Measurements from ENCODE around the gene HLA-DQA1. TPM values are rescaled to one million over a fixed set of nuclear protein-coding genes. Genes with fewer than 3 reads are reported as not detected.

The HLA-DQA1 gene
- total and polyA plus RNA-seq, 10 of the 15 experiments (the other 5 are each of a cell fraction or from before 2014, with no cell fraction given), result 289 to 1,769 (median 460) TPM

- RAD21 ChIA-PET (ENCODE audit: unreplicated experiment), result interaction anchor here (1.4 kb wide), 1 partner anchor 33 kb away, joined by 5 read pairs; no protein-coding TSS in a partner anchor
- no peak for ATAC-seq
- peak overlapping the region; percentile 16; the same call in 1 of the 2 replicates for H2AFZ ChIP-seq (ENCODE audit: control insufficient read depth, low read depth, low read length)
- 56% methylated on average over 3 of the region's 3 CpGs for WGBS (ENCODE audit: insufficient coverage, insufficient replicate concordance, low lambda C conversion rate, missing lambda C conversion rate)
- no peaks in the 10 kb centered on the region for H4K20me1 ChIP-seq (ENCODE audit: control insufficient read depth, insufficient read depth)
- no peaks in the 10 kb centered on the region for H3K36me3 ChIP-seq (ENCODE audit: control insufficient read depth in 2 of 2, insufficient read depth in 2 of 2, low read length in 1 of 2)
- in situ Hi-C loops (cut with MboI) (loop anchor here (25.0 kb wide), 1 partner anchor 1040 kb away; the partner anchor contains the start of gene LTA), intact Hi-C loops (cut with micrococcal nuclease; ENCODE audit: unreplicated experiment) (loop anchor here (5.0 to 10.0 kb wide), 2 partner anchors 35 to 252 kb away; partner anchors contain the start of genes HLA-DQA1, PSMB9 and TAP1)
- H3K27me3 ChIP-seq (replicated peaks in 1 of 2; ENCODE audit: control insufficient read depth in 2 of 2, insufficient read depth in 2 of 2, low read length in 1 of 2), result no peaks in the 10 kb centered on the region
- DNase-seq (ENCODE audit: low read depth, low spot score), result no peak
- no peaks in the 10 kb centered on the region; the same call in 1 of the 2 replicates for H3K4me1 ChIP-seq (ENCODE audit: control insufficient read depth, insufficient read depth, low read length)
- peaks cover 8% of the 10 kb centered on the region for H3K79me2 ChIP-seq (ENCODE audit: control insufficient read depth, insufficient read depth, low read length)
- TF ChIP-seq YY1 (IDR thresholded peaks at IDR 0.05; ENCODE audit: low read depth, low read length) (0 out of 2 replicates have a peak, but pooled peaks have one; percentile 33), RBBP5 (conservative IDR thresholded peaks at IDR 0.05) (no peak)
- no peak overlapping the region for H3K9ac ChIP-seq (ENCODE audit: control insufficient read depth, insufficient read depth, low read length)
- H3K4me2 ChIP-seq (ENCODE audit: control insufficient read depth, insufficient read depth), result no peak overlapping the region
- no peak for FAIRE-seq
- no peak overlapping the region for H3K4me3 ChIP-seq
- SMC1A ChIA-PET (ENCODE audit: uncharacterized antibody, unreplicated experiment), result interaction anchor here (0.6 to 3.1 kb wide), 6 partner anchors 7 to 163 kb away, joined by 3 to 23 read pairs (median 7); partner anchors contain the start of genes HLA-DQA1, HLA-DRA and HLA-DRB1
- H3K9me3 ChIP-seq (replicated peaks; ENCODE audit: control insufficient read depth, insufficient read depth, low read length), result peaks cover 1% of the 10 kb centered on the region; the same call in 1 of the 3 replicates
- no TSS peak for BruUV-seq (replicated peaks)
- CTCF ChIA-PET, result interaction anchor here (0.8 to 1.0 kb wide), 2 partner anchors 23 to 170 kb away, joined by 3 read pairs; no protein-coding TSS in a partner anchor
- POLR2A ChIA-PET, result interaction anchor here (0.7 to 4.8 kb wide), 10 partner anchors 10 to 340 kb away, joined by 3 to 34 read pairs (median 5); partner anchors contain the start of genes HLA-DQA1, HLA-DRA and HLA-DRB1
- H3K27ac ChIP-seq (ENCODE audit: control insufficient read depth, insufficient read depth), result peak overlapping the region; percentile 64
Observed at GRCh38 chr6:32602383-32602782, 34.8 kb upstream of the HLA-DQA1 start.

GRCh38 chr6:32603222-32603621, 34.0 kb upstream of the HLA-DQA1 start:
- intact Hi-C loops (cut with micrococcal nuclease; ENCODE audit: unreplicated experiment) (loop anchor here (5.0 to 10.0 kb wide), 2 partner anchors 34 to 252 kb away; partner anchors contain the start of genes HLA-DQA1, PSMB9 and TAP1), in situ Hi-C loops (cut with MboI) (loop anchor here (25.0 kb wide), 1 partner anchor 1041 kb away; the partner anchor contains the start of gene LTA)
- TF ChIP-seq SRF (IDR thresholded peaks at IDR 0.05; ENCODE audit: low read depth in 2 of 2, low read length in 2 of 2) (no peak), JUND (IDR thresholded peaks at IDR 0.05; ENCODE audit: low read depth, low read length) (no peak), FOXM1 (IDR thresholded peaks at IDR 0.05; ENCODE audit: low read depth, low read length) (no peak), MLLT1 (IDR thresholded peaks at IDR 0.05) (0 out of 2 replicates have a peak, but pooled peaks have one; percentile 20), MYC (IDR thresholded peaks at IDR 0.05; ENCODE audit: insufficient read depth, insufficient read length, insufficient replicate concordance, low read length, severe bottlenecking) (no peak), KDM1A (IDR thresholded peaks at IDR 0.05; ENCODE audit: borderline replicate concordance) (no peak)
- ChIA-PET RAD21 (ENCODE audit: unreplicated experiment) (no interaction called here), SMC1A (ENCODE audit: uncharacterized antibody, unreplicated experiment) (interaction anchor here (1.5 to 3.1 kb wide), 4 partner anchors 12 to 164 kb away, joined by 4 to 23 read pairs (median 8); partner anchors contain the start of genes HLA-DQA1, HLA-DRA and HLA-DRB1), POLR2A (interaction anchor here (0.7 to 4.8 kb wide), 8 partner anchors 9 to 1989 kb away, joined by 3 to 34 read pairs (median 5); partner anchors contain the start of gene HLA-DRB1), CTCF (no interaction called here)
- peaks cover 6% of the 10 kb centered on the region for H3K4me1 ChIP-seq (ENCODE audit: control insufficient read depth, insufficient read depth, low read length)
- H3K9ac ChIP-seq (ENCODE audit: control insufficient read depth, insufficient read depth, low read length), result no peak overlapping the region
- no peak overlapping the region for H3K4me2 ChIP-seq (ENCODE audit: control insufficient read depth, insufficient read depth)
- ATAC-seq (no peak), FAIRE-seq (no peak), DNase-seq (ENCODE audit: low read depth, low spot score) (no peak)
- no peaks in the 10 kb centered on the region for H3K36me3 ChIP-seq (ENCODE audit: control insufficient read depth in 2 of 2, insufficient read depth in 2 of 2, low read length in 1 of 2)
- peaks cover 1% of the 10 kb centered on the region; the same call in 1 of the 3 replicates for H3K9me3 ChIP-seq (replicated peaks; ENCODE audit: control insufficient read depth, insufficient read depth, low read length)
- BruUV-seq (replicated peaks), result no TSS peak
- no peak overlapping the region for H2AFZ ChIP-seq (ENCODE audit: control insufficient read depth, low read depth, low read length)
- H3K4me3 ChIP-seq, result no peak overlapping the region
- H3K27me3 ChIP-seq (replicated peaks in 1 of 2; ENCODE audit: control insufficient read depth in 2 of 2, insufficient read depth in 2 of 2, low read length in 1 of 2), result no peaks in the 10 kb centered on the region
- H3K27ac ChIP-seq (ENCODE audit: control insufficient read depth, insufficient read depth), result peak overlapping the region; percentile 64
- peaks cover 15% of the 10 kb centered on the region for H3K79me2 ChIP-seq (ENCODE audit: control insufficient read depth, insufficient read depth, low read length)
- 68% methylated on average over 5 of the region's 5 CpGs for WGBS (ENCODE audit: insufficient coverage, insufficient replicate concordance, low lambda C conversion rate, missing lambda C conversion rate)
- H4K20me1 ChIP-seq (ENCODE audit: control insufficient read depth, insufficient read depth), result no peaks in the 10 kb centered on the region
